Naive thymus-derived CD4-positive, alpha-beta T cell (primary cell): ENCODE measurements around the gene SLIT3. TPM values are rescaled to one million over a fixed set of nuclear protein-coding genes. Genes with fewer than 3 reads are reported as not detected.

Experiments used
- ATAC-seq: fragments of 150-1000 bp; cut with Tn5 transposase; 2 replicates; pipeline ENCODE4 v1.10.0; 2021; ENCODE audit warnings: mild to moderate bottlenecking, moderate library complexity
- CTCF ChIA-PET: fragments of 350-600 bp; sonication (Branson Sonifier 250); formaldehyde crosslinking; loops from one replicate; lab custom pipeline; 2021; ENCODE audit warnings: antibody characterized with exemption; lab: Charles Lee
- POLR2A ChIA-PET: fragments of 350-600 bp; sonication (Branson Sonifier 250); formaldehyde crosslinking; loops from one replicate; lab custom pipeline; 2021; ENCODE audit warnings: antibody characterized with exemption, inconsistent platforms; lab: Charles Lee
- DNase-seq, 9 donors: peaks; one replicate each; pipeline versions ENCODE4 v3.0.0 to v3.0.0-alpha.2; 2020 to 2022; ENCODE audit warnings: mixed read lengths in 1 of 9
- H3K27ac ChIP-seq: one replicate; pipeline ENCODE4 v1.7.0; 2013; ENCODE audit warnings: mild to moderate bottlenecking, low read depth, low read length, moderate library complexity
- H3K27me3 ChIP-seq, 2 donors: one replicate each; pipeline ENCODE4 v1.7.0; 2013; ENCODE audit warnings: low read length in 2 of 2, mild to moderate bottlenecking in 2 of 2, moderate library complexity in 2 of 2; ENCODE audit not compliant: control insufficient read depth in 2 of 2, insufficient read depth in 2 of 2
- H3K36me3 ChIP-seq, 3 experiments: 1 replicate in 2 of 3; 2 replicates in 1 of 3; pipeline ENCODE4 v1.7.0; 2013; ENCODE audit warnings: low read length in 3 of 3, mild to moderate bottlenecking in 3 of 3, moderate library complexity in 1 of 3; ENCODE audit not compliant: insufficient read depth in 3 of 3, control insufficient read depth in 2 of 3
- H3K4me1 ChIP-seq, 2 donors: one replicate each; pipeline ENCODE4 v1.7.0; 2013; ENCODE audit warnings: low read length in 2 of 2, mild to moderate bottlenecking in 2 of 2, moderate library complexity in 1 of 2; ENCODE audit not compliant: control insufficient read depth in 2 of 2, insufficient read depth in 2 of 2
- H3K4me3 ChIP-seq: 2 replicates; pipeline ENCODE4 v1.7.0; 2013; ENCODE audit warnings: mild to moderate bottlenecking, low read length
- H3K9me3 ChIP-seq, 3 experiments: 1 replicate in 2 of 3; 2 replicates in 1 of 3; pipeline ENCODE4 v1.7.0; 2013; ENCODE audit warnings: low read length in 3 of 3; ENCODE audit not compliant: control insufficient read depth in 2 of 3
- H3K27ac Mint-ChIP-seq, 9 donors: one replicate each; pipeline ENCODE4 v1.8.0; 2020 to 2022; ENCODE audit warnings: mixed read lengths in 9 of 9, mild to moderate bottlenecking in 8 of 9, moderate library complexity in 5 of 9, inconsistent platforms in 2 of 9
- H3K27me3 Mint-ChIP-seq, 5 donors: one replicate each; pipeline ENCODE4 v1.8.0; 2021 to 2022; ENCODE audit warnings: mixed read lengths in 5 of 5, mild to moderate bottlenecking in 1 of 5
- H3K36me3 Mint-ChIP-seq, 5 donors: one replicate each; pipeline ENCODE4 v1.8.0; 2020 to 2022; ENCODE audit warnings: mixed read lengths in 5 of 5, mild to moderate bottlenecking in 3 of 5, inconsistent platforms in 1 of 5
- H3K4me1 Mint-ChIP-seq, 7 donors: one replicate each; pipeline ENCODE4 v1.8.0; 2020 to 2022; ENCODE audit warnings: mixed read lengths in 7 of 7, mild to moderate bottlenecking in 3 of 7, inconsistent platforms in 1 of 7
- H3K4me3 Mint-ChIP-seq, 10 donors: one replicate each; pipeline ENCODE4 v1.8.0; 2020 to 2022; ENCODE audit warnings: mild to moderate bottlenecking in 10 of 10, mixed read lengths in 10 of 10, moderate library complexity in 6 of 10, inconsistent platforms in 2 of 10
- H3K9me3 Mint-ChIP-seq, 11 donors: one replicate each; pipeline ENCODE4 v1.8.0; 2020 to 2022; ENCODE audit warnings: mixed read lengths in 11 of 11, mild to moderate bottlenecking in 4 of 11, inconsistent platforms in 1 of 11, moderate library complexity in 1 of 11
- intact Hi-C, 2 donors: fragments of 100-400 bp; cut with micrococcal nuclease; formaldehyde crosslinking; loops; one replicate each; pipeline ENCODE4 v1.15.1; 2023
- polyA plus RNA-seq, 2 donors: library from polyadenylated mRNA; unstranded; fragments of 300-500 nt; fragmentation: Illumina TruSeq; gene quantifications; one replicate each; pipeline ENCODE4 v1.2.3, GENCODE V29; 2021
- total RNA-seq, 6 experiments: library from RNA in 5 of 6; stranded (reverse) in 5 of 6; gene quantifications; 1 replicate in 5 of 6; 2 replicates in 1 of 6; pipeline ENCODE4 v1.2.3 and lab custom pipeline; 2021 to 2026

Gene SLIT3
- total and polyA plus RNA-seq, 7 experiments from 2014 or later: 0.34 TPM; not detected in 6

DNA sequence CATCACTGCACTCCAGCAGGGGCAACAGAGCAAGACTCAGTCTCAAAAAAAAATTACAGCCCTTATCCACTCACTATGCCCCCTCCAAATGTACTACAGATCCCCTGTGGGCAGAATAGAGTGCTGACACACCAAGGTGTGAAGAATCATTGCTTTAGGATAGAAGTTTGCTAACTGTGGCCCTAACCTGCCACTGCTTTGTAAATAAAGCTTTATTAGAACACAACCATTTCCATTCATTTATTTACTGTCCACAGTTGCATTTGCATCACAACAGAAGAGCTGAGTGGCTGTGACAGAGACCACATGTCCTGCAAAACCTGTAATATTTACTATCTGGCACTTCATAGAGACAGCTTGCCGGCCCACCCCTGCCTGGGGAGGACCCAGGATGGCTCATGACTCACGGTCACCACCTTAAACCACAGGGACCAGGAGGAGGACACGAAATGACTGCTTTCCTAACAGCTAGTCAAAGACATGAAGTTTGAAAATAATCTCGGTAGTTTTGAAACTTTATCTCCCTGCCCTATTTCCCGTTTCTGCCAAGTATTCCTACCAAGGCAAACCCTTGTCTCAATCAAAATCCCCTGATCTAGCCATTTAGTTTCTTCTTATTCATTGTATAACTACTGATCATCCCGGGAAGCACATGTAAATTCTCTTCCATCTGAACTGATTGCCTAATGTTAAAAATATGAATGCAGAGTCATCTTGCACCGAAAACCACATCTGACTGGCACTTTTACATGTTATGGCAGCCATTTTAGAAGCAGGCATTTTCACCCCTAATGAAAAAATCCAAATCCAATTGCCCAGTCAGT is 206.1 kb downstream of the SLIT3 start:
- Mint-ChIP-seq H3K36me3 (no peaks in the 10 kb centered on the region), H3K4me3 (no peak overlapping the region), H3K9me3 (peaks cover 0 to 8% (median 0%) of the 10 kb centered on the region in 11 donors), H3K4me1 (no peaks in the 10 kb centered on the region), H3K27ac (no peak overlapping the region), H3K27me3 (peaks cover 0 to 23% (median 0%) of the 10 kb centered on the region in 5 donors)
- ATAC-seq: no peak
- Histone ChIP-seq H3K4me3 (no peak overlapping the region), H3K27me3 (no peaks in the 10 kb centered on the region), H3K36me3 (no peaks in the 10 kb centered on the region), H3K27ac (no peak overlapping the region), H3K9me3 (no peaks in the 10 kb centered on the region), H3K4me1 (no peaks in the 10 kb centered on the region)
- no peak for DNase-seq
- POLR2A ChIA-PET: no interaction called here
- CTCF ChIA-PET: no interaction called here
- intact Hi-C loops: no loop called here

DNA sequence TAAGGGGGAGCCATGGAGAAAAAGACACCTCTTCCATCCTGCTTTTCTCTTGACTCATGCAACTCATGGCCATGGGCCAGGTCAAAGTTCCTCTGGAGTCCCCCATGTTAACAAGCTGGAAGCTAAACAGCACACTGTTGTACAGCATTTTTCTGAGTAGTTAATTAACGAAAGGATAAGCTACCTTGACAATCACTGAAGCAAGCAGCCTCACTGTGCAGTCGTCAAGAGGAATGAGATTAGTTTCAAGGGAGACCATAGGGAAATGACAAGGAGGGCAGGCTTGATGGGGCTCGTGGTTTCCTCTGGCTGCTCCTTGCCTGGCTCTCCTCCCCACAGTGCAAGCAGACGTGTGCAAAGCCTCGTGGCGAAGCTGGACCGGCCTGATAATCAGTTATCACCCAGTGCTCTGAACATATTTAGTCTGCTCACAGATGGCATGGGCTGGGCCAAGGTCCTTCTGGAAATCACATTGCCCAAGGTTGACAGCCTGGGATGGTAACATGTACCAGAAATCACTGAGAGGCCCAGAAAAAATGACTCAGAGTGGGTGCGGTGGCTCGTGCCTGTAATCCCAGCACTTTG is 209.5 kb downstream of the SLIT3 start:
- Mint-ChIP-seq H3K27ac (no peak overlapping the region), H3K4me3 (no peak overlapping the region), H3K9me3 (peaks cover 0 to 8% (median 2%) of the 10 kb centered on the region in 11 donors), H3K4me1 (no peaks in the 10 kb centered on the region), H3K36me3 (no peaks in the 10 kb centered on the region), H3K27me3 (peaks cover 0 to 8% (median 0%) of the 10 kb centered on the region in 5 donors)
- no peaks in the 10 kb centered on the region for H3K9me3 ChIP-seq
- CTCF ChIA-PET: no interaction called here
- H3K4me1 ChIP-seq: no peaks in the 10 kb centered on the region
- intact Hi-C loops: no loop called here
- no peaks in the 10 kb centered on the region for H3K27me3 ChIP-seq
- H3K4me3 ChIP-seq: no peak overlapping the region
- POLR2A ChIA-PET: no interaction called here
- DNase-seq (no peak), ATAC-seq (no peak)
- no peak overlapping the region for H3K27ac ChIP-seq
- H3K36me3 ChIP-seq: no peaks in the 10 kb centered on the region

DNA sequence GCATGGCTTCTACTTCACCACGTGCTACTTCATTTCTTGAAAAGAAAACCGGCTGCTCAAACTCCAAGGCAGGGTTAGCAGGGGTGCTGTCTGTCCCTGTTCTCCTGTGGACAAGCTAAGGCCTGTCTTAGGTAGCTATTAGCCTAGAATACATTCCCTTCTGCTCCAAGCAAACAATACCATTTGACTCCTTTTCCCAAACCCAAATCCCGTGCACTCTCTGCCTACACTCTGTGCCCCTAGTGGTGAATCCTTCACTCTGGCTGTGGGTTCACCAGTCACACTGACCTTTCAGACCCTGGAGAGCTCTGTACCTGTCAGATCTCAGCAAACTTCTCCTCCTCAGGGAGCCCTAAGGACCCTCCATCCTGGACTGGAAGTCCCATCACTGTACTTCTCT is 211.6 kb downstream of the SLIT3 start:
- Histone ChIP-seq H3K36me3 (no peaks in the 10 kb centered on the region), H3K4me1 (no peaks in the 10 kb centered on the region), H3K4me3 (no peak overlapping the region), H3K27me3 (no peaks in the 10 kb centered on the region), H3K27ac (no peak overlapping the region), H3K9me3 (no peaks in the 10 kb centered on the region)
- Mint-ChIP-seq H3K27me3 (peaks cover 0 to 8% (median 0%) of the 10 kb centered on the region in 5 donors), H3K4me3 (no peak overlapping the region), H3K9me3 (peaks cover 0 to 8% (median 2%) of the 10 kb centered on the region in 11 donors), H3K4me1 (no peaks in the 10 kb centered on the region), H3K36me3 (no peaks in the 10 kb centered on the region), H3K27ac (no peak overlapping the region)
- ChIA-PET CTCF (no interaction called here), POLR2A (no interaction called here)
- ATAC-seq: no peak
- intact Hi-C loops: no loop called here
- DNase-seq: no peak

DNA sequence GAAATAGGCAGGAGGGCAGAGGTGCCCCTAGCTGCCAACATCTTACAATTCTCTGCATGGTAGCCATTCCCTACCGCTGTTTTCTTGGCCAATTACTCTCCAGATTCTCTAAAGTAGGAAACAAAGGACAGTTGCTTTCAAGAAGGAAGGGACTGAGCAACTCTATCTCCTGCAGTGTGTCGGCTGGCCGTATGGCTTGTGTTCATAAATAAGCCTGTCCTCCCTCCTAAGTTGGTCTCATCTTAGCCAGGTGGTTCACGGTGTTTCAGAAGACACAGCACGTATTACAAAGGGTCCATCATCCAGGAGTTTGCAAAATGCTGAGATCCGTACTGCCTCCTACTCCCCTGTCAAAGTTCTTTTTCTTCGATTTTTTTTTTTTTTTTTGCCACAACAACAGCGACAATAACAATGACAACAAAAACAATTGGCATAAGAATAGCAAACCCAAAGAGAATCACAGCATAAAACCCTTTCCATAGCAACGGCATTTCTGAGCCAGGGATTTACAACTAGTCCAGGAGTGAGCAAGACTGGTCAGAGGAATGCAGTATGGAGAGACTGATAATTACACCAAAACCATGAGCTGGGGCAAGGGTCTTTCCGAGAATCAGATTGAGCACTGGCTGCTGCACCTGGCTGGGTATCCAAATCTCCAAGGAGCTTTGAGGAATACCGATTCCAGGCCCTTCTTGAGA is 212.8 kb downstream of the SLIT3 start:
- intact Hi-C loops: no loop called here
- Histone ChIP-seq H3K4me3 (no peak overlapping the region), H3K4me1 (no peaks in the 10 kb centered on the region), H3K9me3 (no peaks in the 10 kb centered on the region), H3K27ac (no peak overlapping the region), H3K27me3 (no peaks in the 10 kb centered on the region), H3K36me3 (no peaks in the 10 kb centered on the region)
- H3K9me3 Mint-ChIP-seq: peaks cover 0 to 8% (median 2%) of the 10 kb centered on the region in 11 donors
- H3K27me3 Mint-ChIP-seq: peaks cover 0 to 8% (median 0%) of the 10 kb centered on the region in 5 donors
- no peak for DNase-seq
- H3K4me3 Mint-ChIP-seq: no peak overlapping the region
- CTCF ChIA-PET: no interaction called here
- H3K4me1 Mint-ChIP-seq: peaks cover 0 to 5% (median 0%) of the 10 kb centered on the region in 7 donors
- ATAC-seq: no peak
- no peak overlapping the region for H3K27ac Mint-ChIP-seq
- no peaks in the 10 kb centered on the region for H3K36me3 Mint-ChIP-seq
- POLR2A ChIA-PET: no interaction called here

DNA sequence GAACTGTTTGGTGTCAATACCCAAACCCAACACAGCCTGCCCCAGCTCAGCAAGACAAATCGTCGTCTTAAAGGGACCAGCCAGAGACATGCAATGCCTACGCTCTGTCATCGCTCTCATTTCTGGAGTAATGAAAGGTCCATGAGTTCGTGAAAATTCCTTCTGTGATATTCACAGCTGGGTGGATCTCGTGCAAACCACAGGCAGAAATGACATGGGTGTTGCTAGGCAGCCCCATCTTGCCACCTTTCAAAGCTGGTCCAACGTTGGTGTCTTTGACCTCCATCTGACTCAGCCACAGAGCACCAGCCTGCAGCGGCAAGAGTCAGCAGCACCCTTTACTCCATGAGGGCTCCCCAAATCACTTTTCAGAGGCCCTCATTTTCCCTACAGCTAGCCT is 215.3 kb downstream of the SLIT3 start:
- peaks cover 0 to 7% (median 2%) of the 10 kb centered on the region in 11 donors for H3K9me3 Mint-ChIP-seq
- no peak overlapping the region for H3K27ac Mint-ChIP-seq
- H3K27me3 Mint-ChIP-seq: peaks cover 0 to 5% (median 0%) of the 10 kb centered on the region in 5 donors
- intact Hi-C loops: no loop called here
- no peak for DNase-seq
- Histone ChIP-seq H3K9me3 (no peaks in the 10 kb centered on the region), H3K27ac (no peak overlapping the region), H3K27me3 (no peaks in the 10 kb centered on the region), H3K4me3 (no peak overlapping the region), H3K4me1 (no peaks in the 10 kb centered on the region), H3K36me3 (no peaks in the 10 kb centered on the region)
- no peaks in the 10 kb centered on the region for H3K36me3 Mint-ChIP-seq
- ChIA-PET CTCF (no interaction called here), POLR2A (no interaction called here)
- H3K4me1 Mint-ChIP-seq: peaks cover 0 to 5% (median 0%) of the 10 kb centered on the region in 7 donors
- ATAC-seq: no peak
- H3K4me3 Mint-ChIP-seq: no peak overlapping the region

DNA sequence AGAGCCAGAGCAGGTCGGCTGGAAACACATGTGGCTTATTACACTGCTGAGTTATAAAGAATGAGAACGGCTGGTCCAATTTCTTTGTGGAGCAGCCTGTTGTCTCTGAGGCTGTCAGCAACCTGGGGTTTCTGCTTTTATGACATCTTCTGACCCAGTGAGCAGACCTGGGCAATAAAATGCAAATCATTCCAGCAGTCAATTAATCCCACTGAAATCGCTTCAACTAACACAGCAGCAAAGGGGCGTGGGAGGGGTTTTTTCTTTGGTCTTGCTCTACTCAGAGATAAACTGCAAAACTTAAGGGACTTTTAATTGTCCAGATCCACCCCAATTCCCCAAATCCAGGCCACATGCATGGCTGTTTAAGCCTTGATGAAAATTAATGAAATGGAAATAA is 215.7 kb downstream of the SLIT3 start:
- intact Hi-C loops: no loop called here

More for the DNA sequence above, 215.7 kb downstream of the SLIT3 start:
- Mint-ChIP-seq H3K4me1 (peaks cover 0 to 5% (median 0%) of the 10 kb centered on the region in 7 donors), H3K27ac (no peak overlapping the region), H3K36me3 (no peaks in the 10 kb centered on the region), H3K4me3 (no peak overlapping the region), H3K27me3 (peaks cover 0 to 5% (median 0%) of the 10 kb centered on the region in 5 donors), H3K9me3 (peaks cover 0 to 7% (median 0%) of the 10 kb centered on the region in 11 donors)
- ChIA-PET POLR2A (no interaction called here), CTCF (no interaction called here)
- ATAC-seq (no peak), DNase-seq (no peak)
- no peaks in the 10 kb centered on the region for H3K4me1 ChIP-seq
- H3K9me3 ChIP-seq: no peaks in the 10 kb centered on the region
- no peak overlapping the region for H3K4me3 ChIP-seq
- no peaks in the 10 kb centered on the region for H3K36me3 ChIP-seq
- no peak overlapping the region for H3K27ac ChIP-seq
- no peaks in the 10 kb centered on the region for H3K27me3 ChIP-seq
